Peyer's patch (tissue), 4 donors: ENCODE measurements around the gene PIAS1. TPM values are rescaled to one million over a fixed set of nuclear protein-coding genes. Genes with fewer than 3 reads are reported as not detected.
"Not testable (repeated sequence)": the region's sequence is repeated elsewhere in the genome, so short reads cannot be mapped to it uniquely, and the experiment has no call there.

Experiments
- DNase-seq, 3 donors: peaks; one replicate each; pipeline ENCODE4 v3.0.0-alpha.2; 2017 to 2019
- H3K27ac ChIP-seq, 4 donors: fragments of 200-600 bp; sonication (generic); one replicate each; pipeline ENCODE4 v1.5.1; 2016 to 2019
- H3K27me3 ChIP-seq, 2 donors: fragments of 200-600 bp; sonication (generic); one replicate each; pipeline ENCODE4 v1.5.1; 2019
- H3K36me3 ChIP-seq, 3 donors: fragments of 200-600 bp; sonication (generic); one replicate each; pipeline ENCODE4 v1.5.1; 2016 to 2019
- H3K4me1 ChIP-seq, 4 donors: fragments of 200-600 bp; sonication (generic); one replicate each; pipeline ENCODE4 v1.5.1; 2016 to 2019
- H3K4me3 ChIP-seq, 4 donors: fragments of 200-600 bp; sonication (generic); 1 replicate in 3 of 4; 2 replicates in 1 of 4; pipeline ENCODE4 v1.5.1; 2016 to 2019; ENCODE audit warnings: mild to moderate bottlenecking in 1 of 4
- H3K9me3 ChIP-seq, 4 donors: fragments of 200-600 bp; sonication (generic); one replicate each; pipeline ENCODE4 v1.5.1; 2016 to 2019; ENCODE audit warnings: mild to moderate bottlenecking in 1 of 4
- POLR2A ChIP-seq, 2 donors: fragments of 450-650 bp; IDR thresholded peaks; one replicate each; pipeline ENCODE4 v1.5.1; 2017; ENCODE audit warnings: antibody characterized with exemption in 2 of 2, mild to moderate bottlenecking in 2 of 2, moderate library complexity in 2 of 2
- total RNA-seq, 4 donors: library from RNA; depleted of rRNA; stranded (reverse); fragments of >200 nt; gene quantifications; one replicate each; pipeline ENCODE4 v1.1.0, GENCODE V29; 2016
- TF ChIP-seq, protein P1 (sequence below), 6 experiments: fragments of 450-650 bp in 4 of 6; fragments of 200-600 bp in 2 of 6; sonication (generic) in 1 of 6; IDR thresholded peaks; one replicate each; pipeline ENCODE4 v1.5.1; 2017 to 2019; ENCODE audit warnings: antibody characterized with exemption in 6 of 6, mild to moderate bottlenecking in 3 of 6, moderate library complexity in 1 of 6

PIAS1 gene
- total RNA-seq, 4 donors from 2014 or later: 71.1 to 95.7 (median 81.0) TPM

GRCh38 chr15:68211656-68212320 lies 157.7 kb downstream of the PIAS1 start:
- peaks cover 0 to 13% (median 0%) of the 10 kb centered on the region in 4 donors for H3K4me1 ChIP-seq
- H3K36me3 ChIP-seq: no peaks in the 10 kb centered on the region
- no peaks in the 10 kb centered on the region for H3K27me3 ChIP-seq
- DNase-seq: peak in 1 of 3 donors; percentile 38
- no peak overlapping the region for H3K27ac ChIP-seq
- TF ChIP-seq POLR2A (IDR thresholded peaks at IDR 0.05): no peak
- TF ChIP-seq, protein P1, sequence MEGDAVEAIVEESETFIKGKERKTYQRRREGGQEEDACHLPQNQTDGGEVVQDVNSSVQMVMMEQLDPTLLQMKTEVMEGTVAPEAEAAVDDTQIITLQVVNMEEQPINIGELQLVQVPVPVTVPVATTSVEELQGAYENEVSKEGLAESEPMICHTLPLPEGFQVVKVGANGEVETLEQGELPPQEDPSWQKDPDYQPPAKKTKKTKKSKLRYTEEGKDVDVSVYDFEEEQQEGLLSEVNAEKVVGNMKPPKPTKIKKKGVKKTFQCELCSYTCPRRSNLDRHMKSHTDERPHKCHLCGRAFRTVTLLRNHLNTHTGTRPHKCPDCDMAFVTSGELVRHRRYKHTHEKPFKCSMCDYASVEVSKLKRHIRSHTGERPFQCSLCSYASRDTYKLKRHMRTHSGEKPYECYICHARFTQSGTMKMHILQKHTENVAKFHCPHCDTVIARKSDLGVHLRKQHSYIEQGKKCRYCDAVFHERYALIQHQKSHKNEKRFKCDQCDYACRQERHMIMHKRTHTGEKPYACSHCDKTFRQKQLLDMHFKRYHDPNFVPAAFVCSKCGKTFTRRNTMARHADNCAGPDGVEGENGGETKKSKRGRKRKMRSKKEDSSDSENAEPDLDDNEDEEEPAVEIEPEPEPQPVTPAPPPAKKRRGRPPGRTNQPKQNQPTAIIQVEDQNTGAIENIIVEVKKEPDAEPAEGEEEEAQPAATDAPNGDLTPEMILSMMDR (IDR thresholded peaks at IDR 0.05): no peak
- H3K9me3 ChIP-seq: no peaks in the 10 kb centered on the region
- no peak overlapping the region for H3K4me3 ChIP-seq

DNA sequence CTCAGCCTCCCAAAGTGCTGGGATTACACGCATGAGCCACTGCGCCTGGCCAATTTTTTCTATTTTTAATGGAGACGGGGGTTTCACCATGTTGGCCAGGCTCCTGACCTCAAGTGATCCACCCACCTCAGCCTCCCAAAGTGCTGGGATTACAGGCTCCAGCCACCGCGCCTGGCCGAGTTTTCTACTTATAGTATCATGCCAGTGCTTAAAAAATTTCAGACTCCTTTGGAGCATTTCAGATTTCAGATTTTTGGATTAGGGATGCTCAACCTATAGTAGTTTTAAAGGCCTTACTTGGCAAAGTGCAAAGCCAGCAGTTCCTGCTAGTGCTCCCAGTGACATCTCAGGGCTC lies 159.4 kb downstream of the PIAS1 start:
- H3K4me3 ChIP-seq, H3K27ac ChIP-seq, H3K36me3 ChIP-seq, H3K9me3 ChIP-seq, H3K27me3 ChIP-seq: not testable (repeated sequence)
- DNase-seq: peak in 2 of 3 donors; percentile 15 to 21
- peaks cover 0 to 13% (median 0%) of the 10 kb centered on the region in 4 donors for H3K4me1 ChIP-seq

- no peak overlapping the region for H3K27ac ChIP-seq
- no peaks in the 10 kb centered on the region for H3K27me3 ChIP-seq
- H3K4me1 ChIP-seq: peaks cover 0 to 13% (median 0%) of the 10 kb centered on the region in 4 donors
- H3K36me3 ChIP-seq: peaks cover 0 to 11% (median 0%) of the 10 kb centered on the region in 3 donors
- no peak overlapping the region for H3K4me3 ChIP-seq
- H3K9me3 ChIP-seq: no peaks in the 10 kb centered on the region
- TF ChIP-seq POLR2A (IDR thresholded peaks at IDR 0.05): no peak
- TF ChIP-seq, protein P1 (IDR thresholded peaks at IDR 0.05): no peak
- DNase-seq: peak in 2 of 3 donors; percentile 26 to 34
Observed at GRCh38 chr15:68213991-68214837, 160.1 kb downstream of the PIAS1 start.

- Histone ChIP-seq H3K4me3 (no peak overlapping the region), H3K27me3 (no peaks in the 10 kb centered on the region), H3K36me3 (peaks cover 0 to 11% (median 0%) of the 10 kb centered on the region in 3 donors), H3K27ac (no peak overlapping the region), H3K4me1 (peaks cover 0 to 13% (median 0%) of the 10 kb centered on the region in 4 donors), H3K9me3 (no peaks in the 10 kb centered on the region)
- DNase-seq: peak in 1 of 3 donors; percentile 40
- TF ChIP-seq, protein P1 (IDR thresholded peaks at IDR 0.05): no peak
Observed at GRCh38 chr15:68214838-68215254, 160.7 kb downstream of the PIAS1 start.

- Histone ChIP-seq H3K27me3 (no peaks in the 10 kb centered on the region), H3K27ac (no peak overlapping the region), H3K36me3 (peaks cover 0 to 11% (median 0%) of the 10 kb centered on the region in 3 donors), H3K4me3 (no peak overlapping the region), H3K4me1 (no peaks in the 10 kb centered on the region), H3K9me3 (no peaks in the 10 kb centered on the region)
- DNase-seq: peak in 2 of 3 donors; percentile 4 to 23
- no peak for TF ChIP-seq POLR2A (IDR thresholded peaks at IDR 0.05)
- TF ChIP-seq, protein P1 (IDR thresholded peaks at IDR 0.05): no peak
Observed at GRCh38 chr15:68217341-68217740, 163.2 kb downstream of the PIAS1 start.

- Histone ChIP-seq H3K36me3 (peaks cover 0 to 11% (median 0%) of the 10 kb centered on the region in 3 donors), H3K27me3 (no peaks in the 10 kb centered on the region), H3K9me3 (no peaks in the 10 kb centered on the region), H3K27ac (no peak overlapping the region), H3K4me3 (no peak overlapping the region), H3K4me1 (no peaks in the 10 kb centered on the region)
- no peak for TF ChIP-seq POLR2A (IDR thresholded peaks at IDR 0.05)
- TF ChIP-seq, protein P1 (IDR thresholded peaks at IDR 0.05): no peak
- DNase-seq: peak in 2 of 3 donors; percentile 14 to 32
Observed at GRCh38 chr15:68218331-68218730, 164.2 kb downstream of the PIAS1 start.
